MG63 (cell line): Measurements from ENCODE around the gene LAMA2. TPM values are rescaled to one million over a fixed set of nuclear protein-coding genes. Genes with fewer than 3 reads are reported as not detected.

Experiments
- DNase-seq: peaks from one replicate; pipeline ENCODE4 v3.0.0-alpha.2; 2020
- H3K27me3 ChIP-seq: fragments of 250-450 bp; sonication (Bioruptor Pico); 2 replicates; pipeline ENCODE4 v1.5.1; 2020; ENCODE audit warnings: mild to moderate bottlenecking, moderate library complexity
- H3K36me3 ChIP-seq: fragments of 250-450 bp; sonication (Bioruptor Pico); 2 replicates; pipeline ENCODE4 v1.5.1; 2020; ENCODE audit warnings: mild to moderate bottlenecking, moderate library complexity
- H3K4me3 ChIP-seq: fragments of 250-450 bp; sonication (Bioruptor Pico); 2 replicates; pipeline ENCODE4 v1.5.1; 2020; ENCODE audit warnings: mild to moderate bottlenecking, moderate library complexity
- H3K9me3 ChIP-seq: fragments of 250-450 bp; sonication (Bioruptor Pico); 2 replicates; pipeline ENCODE4 v1.5.1; 2020; ENCODE audit warnings: mild to moderate bottlenecking, moderate library complexity
- total RNA-seq: library from RNA; depleted of rRNA; stranded (reverse); fragments of >200 nt; shearing (Covaris generic); gene quantifications from 2 replicates; pipeline ENCODE4 v1.2.3, GENCODE V29; 2014; ENCODE audit warnings: low replicate concordance

Gene LAMA2
- total RNA-seq, 1 experiment from 2014 or later: 8.5 TPM

- H3K4me3 ChIP-seq: no peak overlapping the region
- no peak for DNase-seq
- no peaks in the 10 kb centered on the region for H3K9me3 ChIP-seq
- no peaks in the 10 kb centered on the region for H3K36me3 ChIP-seq
- H3K27me3 ChIP-seq: no peaks in the 10 kb centered on the region
Observed at GRCh38 chr6:128888444-128889175, 5.7 kb downstream of the LAMA2 start.

GRCh38 chr6:128889870-128890269 lies 6.9 kb downstream of the LAMA2 start:
- no peaks in the 10 kb centered on the region for H3K36me3 ChIP-seq
- H3K9me3 ChIP-seq: no peaks in the 10 kb centered on the region
- no peak for DNase-seq
- no peak overlapping the region for H3K4me3 ChIP-seq
- no peaks in the 10 kb centered on the region for H3K27me3 ChIP-seq

- DNase-seq: no peak
- H3K27me3 ChIP-seq: no peaks in the 10 kb centered on the region
- no peak overlapping the region for H3K4me3 ChIP-seq
- H3K36me3 ChIP-seq: no peaks in the 10 kb centered on the region
- H3K9me3 ChIP-seq: no peaks in the 10 kb centered on the region; the same call in 1 of the 2 replicates
Observed at GRCh38 chr6:128892079-128892478, 9.1 kb downstream of the LAMA2 start.

- H3K4me3 ChIP-seq: no peak overlapping the region
- H3K27me3 ChIP-seq: no peaks in the 10 kb centered on the region
- H3K36me3 ChIP-seq: no peaks in the 10 kb centered on the region
- no peak for DNase-seq
- no peaks in the 10 kb centered on the region; the same call in 1 of the 2 replicates for H3K9me3 ChIP-seq
Observed at GRCh38 chr6:128899341-128900050, 16.6 kb downstream of the LAMA2 start.

- no peak overlapping the region for H3K4me3 ChIP-seq
- DNase-seq: no peak
- no peaks in the 10 kb centered on the region for H3K36me3 ChIP-seq
- no peaks in the 10 kb centered on the region for H3K27me3 ChIP-seq
- no peaks in the 10 kb centered on the region for H3K9me3 ChIP-seq
Observed at GRCh38 chr6:128903715-128904114, 20.8 kb downstream of the LAMA2 start.

GRCh38 chr6:128914051-128914450 lies 31.1 kb downstream of the LAMA2 start:
- Histone ChIP-seq H3K9me3 (no peaks in the 10 kb centered on the region), H3K36me3 (no peaks in the 10 kb centered on the region), H3K27me3 (no peaks in the 10 kb centered on the region), H3K4me3 (no peak overlapping the region)
- DNase-seq: no peak

GRCh38 chr6:128918886-128919285 lies 35.9 kb downstream of the LAMA2 start:
- Histone ChIP-seq H3K4me3 (no peak overlapping the region), H3K36me3 (no peaks in the 10 kb centered on the region), H3K9me3 (no peaks in the 10 kb centered on the region), H3K27me3 (no peaks in the 10 kb centered on the region)
- no peak for DNase-seq

- no peaks in the 10 kb centered on the region for H3K36me3 ChIP-seq
- H3K9me3 ChIP-seq: no peaks in the 10 kb centered on the region
- H3K4me3 ChIP-seq: no peak overlapping the region
- H3K27me3 ChIP-seq: no peaks in the 10 kb centered on the region
- peak; percentile 53 for DNase-seq
Observed at GRCh38 chr6:128919412-128920180, 36.7 kb downstream of the LAMA2 start.

GRCh38 chr6:128925765-128926164 lies 42.8 kb downstream of the LAMA2 start:
- Histone ChIP-seq H3K4me3 (no peak overlapping the region), H3K9me3 (no peaks in the 10 kb centered on the region; the same call in 1 of the 2 replicates), H3K36me3 (no peaks in the 10 kb centered on the region), H3K27me3 (no peaks in the 10 kb centered on the region)
- DNase-seq: no peak

- Histone ChIP-seq H3K9me3 (no peaks in the 10 kb centered on the region; the same call in 1 of the 2 replicates), H3K36me3 (no peaks in the 10 kb centered on the region), H3K4me3 (no peak overlapping the region), H3K27me3 (no peaks in the 10 kb centered on the region)
- no peak for DNase-seq
Observed at GRCh38 chr6:128929869-128930268, 46.9 kb downstream of the LAMA2 start.

GRCh38 chr6:128930321-128930720 lies 47.4 kb downstream of the LAMA2 start:
- H3K4me3 ChIP-seq: no peak overlapping the region
- H3K27me3 ChIP-seq: no peaks in the 10 kb centered on the region
- H3K36me3 ChIP-seq: no peaks in the 10 kb centered on the region
- H3K9me3 ChIP-seq: no peaks in the 10 kb centered on the region; the same call in 1 of the 2 replicates
- no peak for DNase-seq

GRCh38 chr6:128932061-128932460 lies 49.1 kb downstream of the LAMA2 start:
- DNase-seq: no peak

GRCh38 chr6:128950864-128951263 lies 67.9 kb downstream of the LAMA2 start:
- no peak for DNase-seq
- Histone ChIP-seq H3K9me3 (no peaks in the 10 kb centered on the region), H3K27me3 (no peaks in the 10 kb centered on the region), H3K36me3 (no peaks in the 10 kb centered on the region), H3K4me3 (no peak overlapping the region)

More at GRCh38 chr6:128932061-128932460, 49.1 kb downstream of the LAMA2 start:
- no peak overlapping the region for H3K4me3 ChIP-seq
- no peaks in the 10 kb centered on the region for H3K36me3 ChIP-seq
- peaks cover 2% of the 10 kb centered on the region; the same call in 1 of the 2 replicates for H3K9me3 ChIP-seq
- H3K27me3 ChIP-seq: no peaks in the 10 kb centered on the region

- DNase-seq: no peak
- Histone ChIP-seq H3K4me3 (no peak overlapping the region), H3K36me3 (no peaks in the 10 kb centered on the region), H3K9me3 (no peaks in the 10 kb centered on the region), H3K27me3 (no peaks in the 10 kb centered on the region)
Observed at GRCh38 chr6:128952902-128953301, 70.0 kb downstream of the LAMA2 start.

- H3K36me3 ChIP-seq: no peaks in the 10 kb centered on the region
- H3K4me3 ChIP-seq: no peak overlapping the region
- DNase-seq: no peak
- no peaks in the 10 kb centered on the region for H3K27me3 ChIP-seq
- no peaks in the 10 kb centered on the region for H3K9me3 ChIP-seq
Observed at GRCh38 chr6:128954308-128955043, 71.5 kb downstream of the LAMA2 start.

- DNase-seq: no peak
- Histone ChIP-seq H3K4me3 (no peak overlapping the region), H3K36me3 (no peaks in the 10 kb centered on the region), H3K9me3 (no peaks in the 10 kb centered on the region), H3K27me3 (no peaks in the 10 kb centered on the region)
Observed at GRCh38 chr6:128963561-128963960, 80.6 kb downstream of the LAMA2 start.
